HUES6 (cell line): ENCODE measurements around the gene KAT2B.

ENCODE experiments used
- H3K27ac ChIP-seq: 2 replicates; pipeline ENCODE4 v1.7.0; 2013; ENCODE audit warnings: low read depth, mild to moderate bottlenecking, low read length, inconsistent platforms
- H3K27me3 ChIP-seq: 2 replicates; pipeline ENCODE4 v1.6.1; 2013; ENCODE audit warnings: low read length; ENCODE audit not compliant: control insufficient read depth, insufficient read depth
- H3K36me3 ChIP-seq: 2 replicates; pipeline ENCODE4 v1.6.1; 2013; ENCODE audit warnings: low read length; ENCODE audit not compliant: control insufficient read depth, insufficient read depth
- H3K4me1 ChIP-seq: 2 replicates; pipeline ENCODE4 v1.6.1; 2013; ENCODE audit warnings: low read length; ENCODE audit not compliant: control insufficient read depth, insufficient read depth
- H3K4me3 ChIP-seq: 2 replicates; pipeline ENCODE4 v1.5.1; 2013; ENCODE audit warnings: low read depth, low read length
- H3K9ac ChIP-seq: one replicate; pipeline ENCODE4 v1.6.1; 2013; ENCODE audit warnings: mild to moderate bottlenecking, low read length
- H3K9me3 ChIP-seq: 2 replicates; pipeline ENCODE4 v1.6.1; 2013; ENCODE audit warnings: low read depth, low read length; ENCODE audit not compliant: control insufficient read depth, insufficient read depth

The KAT2B gene

DNA sequence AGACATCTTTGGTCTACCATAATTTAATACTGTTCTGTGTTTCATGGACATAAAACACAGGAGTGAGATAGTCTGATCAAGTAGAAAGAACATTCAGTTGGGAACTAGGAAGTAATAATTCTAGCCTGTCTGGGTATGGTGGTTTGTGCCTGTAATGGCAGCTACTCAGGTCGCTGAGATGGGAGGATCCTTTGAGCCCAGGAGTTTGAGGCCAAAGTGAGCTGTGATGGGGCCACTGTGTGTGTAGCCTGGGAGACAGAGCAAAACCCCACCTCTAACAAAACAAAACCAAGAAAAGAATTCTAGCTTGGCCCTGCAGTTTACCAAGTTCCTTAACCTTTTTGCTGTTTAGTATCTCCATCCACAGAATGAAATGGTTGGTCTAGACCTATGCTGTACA is 36.8 kb downstream of the KAT2B start:
- no peaks in the 10 kb centered on the region for H3K9me3 ChIP-seq
- peaks cover 22% of the 10 kb centered on the region for H3K4me1 ChIP-seq
- no peak overlapping the region for H3K4me3 ChIP-seq
- no peaks in the 10 kb centered on the region for H3K36me3 ChIP-seq
- no peaks in the 10 kb centered on the region for H3K27me3 ChIP-seq
- no peak overlapping the region for H3K9ac ChIP-seq
- H3K27ac ChIP-seq: no peak overlapping the region

DNA sequence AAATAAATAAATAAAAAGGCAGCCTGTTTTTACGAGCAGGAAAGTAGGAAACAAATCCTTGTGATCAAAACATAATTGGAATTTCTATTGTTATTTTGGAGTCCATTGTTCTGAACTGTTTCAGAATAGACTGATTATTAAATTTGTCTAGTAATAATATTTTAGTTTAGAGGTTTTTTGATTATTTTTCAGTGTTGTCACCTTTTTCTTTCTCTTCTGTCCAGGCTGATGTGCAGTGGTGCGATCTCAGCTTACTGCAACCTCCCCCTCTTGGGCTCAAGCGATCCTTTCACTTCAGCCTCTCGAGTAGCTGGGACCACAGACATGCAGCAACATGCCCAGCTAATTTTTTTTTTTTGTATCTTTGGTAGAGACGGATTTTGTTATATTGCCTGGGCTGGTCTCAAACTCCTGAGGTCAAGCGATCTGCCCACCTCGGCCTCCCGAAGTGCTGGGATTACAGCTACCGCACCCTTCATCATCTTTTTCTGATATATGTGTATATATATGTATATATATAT is 38.0 kb downstream of the KAT2B start:
- H3K9ac ChIP-seq: no peak overlapping the region
- H3K36me3 ChIP-seq: no peaks in the 10 kb centered on the region
- H3K4me3 ChIP-seq: no peak overlapping the region
- no peaks in the 10 kb centered on the region for H3K27me3 ChIP-seq
- H3K4me1 ChIP-seq: peaks cover 10% of the 10 kb centered on the region
- no peak overlapping the region for H3K27ac ChIP-seq
- H3K9me3 ChIP-seq: no peaks in the 10 kb centered on the region

DNA sequence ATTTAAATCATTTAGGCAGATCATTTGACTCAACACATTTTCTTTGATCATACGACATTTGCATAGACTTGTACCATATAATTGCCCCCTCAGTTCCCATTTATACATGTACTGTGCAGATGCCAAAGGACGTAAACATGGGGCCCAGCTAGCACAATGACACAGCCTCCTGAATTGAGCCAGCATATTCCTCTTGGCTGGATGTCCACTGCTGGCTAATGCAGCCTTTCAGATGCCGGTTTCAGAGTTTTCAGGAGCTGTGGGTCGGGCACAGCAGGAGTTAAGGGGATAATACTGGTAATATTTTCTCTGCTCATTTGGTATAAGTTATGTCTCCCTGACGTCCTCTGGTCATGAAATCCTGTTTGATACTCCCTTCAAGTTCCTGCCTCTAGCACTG is 39.4 kb downstream of the KAT2B start:
- Histone ChIP-seq H3K9me3 (no peaks in the 10 kb centered on the region), H3K27me3 (no peaks in the 10 kb centered on the region), H3K4me3 (no peak overlapping the region), H3K36me3 (no peaks in the 10 kb centered on the region), H3K9ac (no peak overlapping the region), H3K4me1 (peaks cover 6% of the 10 kb centered on the region; the same call in 1 of the 2 replicates), H3K27ac (no peak overlapping the region)

DNA sequence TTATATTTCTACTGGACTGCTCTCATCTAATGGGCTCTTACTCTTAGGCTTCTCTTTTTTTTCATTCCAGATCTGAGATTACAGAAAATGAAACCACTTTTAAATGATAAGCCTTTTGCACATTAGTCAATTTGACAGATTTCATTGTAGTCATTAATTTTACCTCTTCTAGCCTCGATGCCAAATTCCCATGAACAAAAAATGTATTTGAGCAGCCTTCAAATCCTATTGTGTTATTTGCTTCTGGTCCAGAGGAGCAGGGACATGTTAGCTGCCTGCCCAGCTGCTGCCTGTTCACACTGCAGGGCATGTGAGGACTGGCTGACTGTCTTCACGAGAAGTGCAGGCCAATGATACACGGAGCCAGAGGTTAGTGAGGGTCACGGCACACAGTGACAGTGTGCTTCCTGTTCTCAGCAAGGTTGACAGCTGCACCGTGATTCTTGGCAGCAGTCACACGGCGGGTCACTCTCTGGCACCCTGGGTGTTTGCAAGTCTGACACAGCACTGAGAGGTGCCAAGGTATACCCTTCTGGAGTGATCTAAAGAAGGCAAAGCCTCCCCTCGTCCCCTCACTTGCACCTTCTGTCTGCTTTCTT is 40.8 kb downstream of the KAT2B start:
- H3K9ac ChIP-seq: no peak overlapping the region
- no peaks in the 10 kb centered on the region for H3K36me3 ChIP-seq
- no peak overlapping the region for H3K27ac ChIP-seq
- no peaks in the 10 kb centered on the region for H3K9me3 ChIP-seq
- no peak overlapping the region for H3K4me3 ChIP-seq
- 0 out of 2 replicates have a peak, but pooled peaks cover 4% of the 10 kb centered on the region for H3K4me1 ChIP-seq
- no peaks in the 10 kb centered on the region for H3K27me3 ChIP-seq

DNA sequence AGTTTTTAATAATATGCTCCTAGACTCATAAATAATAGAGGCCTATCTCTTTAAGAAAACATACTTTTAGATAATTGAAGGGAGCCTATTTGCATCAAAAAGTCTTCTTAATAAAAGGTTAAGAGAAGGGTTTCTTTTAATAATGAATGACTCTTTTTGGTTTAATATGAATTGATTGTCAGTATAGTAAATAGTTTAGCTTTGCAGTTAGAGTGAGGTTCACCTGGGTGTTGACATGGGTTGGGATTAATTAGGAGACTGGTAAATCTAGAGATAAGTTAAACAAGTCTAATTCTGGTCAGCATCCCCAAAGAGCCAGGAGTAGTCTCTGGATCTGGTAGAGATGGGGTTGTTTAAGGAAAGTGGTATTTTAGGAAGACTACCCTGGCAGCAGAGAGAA is 43.0 kb downstream of the KAT2B start:
- Histone ChIP-seq H3K27ac (no peak overlapping the region), H3K36me3 (no peaks in the 10 kb centered on the region), H3K4me1 (0 out of 2 replicates have a peak, but pooled peaks cover 3% of the 10 kb centered on the region), H3K9me3 (no peaks in the 10 kb centered on the region), H3K4me3 (no peak overlapping the region), H3K9ac (no peak overlapping the region), H3K27me3 (no peaks in the 10 kb centered on the region)

DNA sequence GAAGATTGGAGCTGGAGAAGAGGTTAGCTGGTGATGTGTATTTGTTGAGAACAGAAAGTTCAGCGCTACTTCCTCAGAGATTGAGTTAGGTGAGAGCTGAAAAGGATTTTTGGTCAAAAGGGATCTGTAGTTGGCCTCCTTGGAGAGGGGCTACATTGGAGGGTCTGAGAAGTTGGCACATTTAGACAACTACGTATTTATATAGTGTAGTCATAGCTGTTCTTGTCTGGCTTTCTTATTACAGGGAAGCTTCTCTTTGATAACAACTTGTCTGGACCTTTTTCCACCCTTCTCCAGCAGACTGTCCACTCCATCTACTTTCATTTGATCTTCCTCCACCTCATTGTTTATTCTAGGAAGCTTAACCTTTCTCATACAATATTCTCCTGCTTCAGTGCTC is 43.7 kb downstream of the KAT2B start:
- no peaks in the 10 kb centered on the region for H3K36me3 ChIP-seq
- H3K4me3 ChIP-seq: no peak overlapping the region
- no peak overlapping the region for H3K27ac ChIP-seq
- H3K9ac ChIP-seq: no peak overlapping the region
- no peaks in the 10 kb centered on the region for H3K4me1 ChIP-seq
- H3K9me3 ChIP-seq: no peaks in the 10 kb centered on the region
- no peaks in the 10 kb centered on the region for H3K27me3 ChIP-seq

DNA sequence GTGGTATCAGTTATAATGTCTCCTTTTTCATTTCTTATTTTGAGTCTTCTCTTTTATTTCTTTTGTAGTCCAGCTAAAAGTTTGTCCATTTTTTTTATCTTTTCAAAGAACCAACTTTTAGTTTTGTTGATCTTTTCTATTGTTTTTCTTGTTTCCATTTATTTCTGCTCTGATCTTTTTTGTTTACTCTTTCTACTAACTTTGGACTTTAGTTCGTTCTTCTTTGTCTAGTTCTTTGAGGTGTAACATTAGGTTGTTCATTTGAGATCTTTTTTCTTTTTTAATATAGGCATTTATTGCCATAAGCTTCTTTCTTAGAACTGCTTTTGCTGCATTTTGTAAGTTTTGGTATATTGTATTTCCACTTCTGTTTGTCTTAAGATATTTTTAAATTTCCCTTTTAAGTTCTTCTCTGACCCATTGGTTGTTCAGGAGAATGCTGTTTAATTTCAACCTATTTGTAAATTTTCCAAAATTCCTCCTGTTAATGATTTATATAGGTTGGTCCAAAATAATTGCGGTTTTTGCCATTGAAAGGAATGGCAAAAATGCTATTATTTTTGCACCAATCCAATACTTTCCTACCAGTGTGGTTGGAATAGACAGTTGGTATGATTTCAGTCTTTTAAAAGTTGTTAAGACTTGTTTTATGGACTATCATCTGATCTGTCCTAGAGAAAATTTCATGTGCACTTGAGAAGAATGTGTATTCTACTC is 51.2 kb downstream of the KAT2B start:
- no peaks in the 10 kb centered on the region for H3K36me3 ChIP-seq
- no peak overlapping the region for H3K4me3 ChIP-seq
- no peaks in the 10 kb centered on the region for H3K9me3 ChIP-seq
- no peaks in the 10 kb centered on the region for H3K27me3 ChIP-seq
- H3K4me1 ChIP-seq: no peaks in the 10 kb centered on the region
- no peak overlapping the region for H3K27ac ChIP-seq
- no peak overlapping the region for H3K9ac ChIP-seq

DNA sequence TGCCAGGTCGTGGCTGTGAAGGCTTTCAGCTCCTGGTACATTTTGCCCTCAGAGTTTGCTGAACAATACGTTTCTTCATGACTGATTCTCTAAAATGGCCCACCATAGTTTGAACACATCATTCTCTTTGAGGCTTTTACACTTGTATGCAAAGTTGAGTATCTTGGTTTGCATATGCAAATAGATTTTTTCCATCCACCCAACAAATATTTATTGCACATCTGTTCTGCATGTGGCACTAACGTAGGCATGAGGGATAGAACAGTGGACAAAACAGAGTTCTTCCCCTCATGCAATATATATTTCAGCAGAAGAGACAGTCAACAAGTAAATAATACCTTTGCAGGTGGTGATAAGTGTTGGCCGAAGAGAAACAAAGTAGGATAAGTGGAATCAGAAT is 55.2 kb downstream of the KAT2B start:
- no peak overlapping the region for H3K27ac ChIP-seq
- H3K9ac ChIP-seq: no peak overlapping the region
- H3K9me3 ChIP-seq: no peaks in the 10 kb centered on the region
- H3K4me3 ChIP-seq: no peak overlapping the region
- H3K27me3 ChIP-seq: no peaks in the 10 kb centered on the region
- no peaks in the 10 kb centered on the region for H3K36me3 ChIP-seq
- no peaks in the 10 kb centered on the region for H3K4me1 ChIP-seq

DNA sequence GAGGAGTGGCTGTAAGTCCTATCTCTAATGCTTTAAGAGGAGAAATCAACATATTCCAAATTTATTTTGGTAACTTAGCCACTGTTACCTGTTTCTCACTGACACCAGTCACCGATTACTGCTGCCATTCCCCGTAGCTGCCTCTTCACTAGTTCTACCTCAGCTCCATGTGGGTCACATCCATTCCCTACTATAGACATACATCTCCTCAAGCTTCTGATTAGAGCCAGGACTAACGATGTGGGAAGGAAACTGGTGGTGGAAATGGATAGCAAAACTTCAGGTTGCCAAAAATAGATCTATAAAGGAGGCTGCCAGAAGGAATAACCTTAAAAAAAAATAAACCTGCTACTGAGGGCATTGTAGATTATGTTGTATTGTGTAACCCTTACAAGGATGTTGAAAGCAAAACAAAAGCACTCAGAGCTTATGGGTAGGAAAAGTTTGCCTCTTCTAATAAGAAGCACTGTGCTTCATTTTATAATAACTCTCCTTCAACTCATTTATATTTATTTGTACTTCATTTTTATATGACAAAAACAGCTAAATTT is 56.0 kb downstream of the KAT2B start:
- no peaks in the 10 kb centered on the region for H3K27me3 ChIP-seq
- no peak overlapping the region for H3K4me3 ChIP-seq
- H3K9me3 ChIP-seq: no peaks in the 10 kb centered on the region

DNA sequence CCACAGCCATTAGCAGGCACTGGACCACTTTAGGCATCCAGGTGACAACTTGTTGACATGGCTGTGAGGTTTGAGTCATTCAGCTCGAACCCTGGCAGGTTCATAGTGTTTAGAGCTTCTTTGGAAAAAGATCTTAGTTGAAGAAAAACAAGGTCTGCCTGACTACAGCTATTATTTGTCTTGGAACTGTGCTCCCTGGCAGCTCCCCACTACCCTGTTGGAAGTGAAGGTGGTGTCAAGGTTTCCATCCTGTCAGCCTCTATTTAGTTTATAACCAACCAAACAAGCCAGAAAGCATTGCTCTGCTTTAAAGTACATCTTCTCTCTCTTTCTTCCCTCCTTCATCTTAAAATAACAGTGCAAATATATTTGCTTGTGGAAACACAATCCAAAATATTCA is 56.8 kb downstream of the KAT2B start:
- H3K36me3 ChIP-seq: no peaks in the 10 kb centered on the region
- no peak overlapping the region for H3K9ac ChIP-seq
- H3K27ac ChIP-seq: no peak overlapping the region
- H3K9me3 ChIP-seq: no peaks in the 10 kb centered on the region
- no peaks in the 10 kb centered on the region for H3K27me3 ChIP-seq
- no peaks in the 10 kb centered on the region for H3K4me1 ChIP-seq
- no peak overlapping the region for H3K4me3 ChIP-seq

More for the DNA sequence above, 56.0 kb downstream of the KAT2B start:
- Histone ChIP-seq H3K9ac (no peak overlapping the region), H3K27ac (no peak overlapping the region), H3K4me1 (no peaks in the 10 kb centered on the region), H3K36me3 (no peaks in the 10 kb centered on the region)

DNA sequence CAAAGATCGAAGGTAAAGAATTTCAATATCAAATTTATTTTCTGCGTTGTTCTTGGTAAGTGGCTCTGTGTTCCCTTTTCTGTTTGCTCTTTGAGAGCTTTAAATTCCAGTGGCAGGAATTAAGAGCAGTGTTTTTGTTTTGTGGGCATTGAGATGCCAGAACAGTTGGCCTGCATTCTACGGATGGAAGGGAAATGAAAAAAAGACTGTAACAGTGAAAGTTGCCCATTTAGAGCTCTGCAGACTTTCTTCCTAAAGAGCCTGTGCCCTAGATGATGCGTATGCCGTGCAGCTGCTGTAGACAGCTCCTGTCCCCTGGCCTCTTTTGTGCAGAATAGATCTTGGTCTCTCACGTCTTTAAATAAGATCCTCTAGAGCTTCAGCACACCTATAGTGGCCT is 58.8 kb downstream of the KAT2B start:
- no peak overlapping the region for H3K4me3 ChIP-seq
- H3K36me3 ChIP-seq: no peaks in the 10 kb centered on the region
- H3K9me3 ChIP-seq: no peaks in the 10 kb centered on the region
- H3K9ac ChIP-seq: no peak overlapping the region
- H3K4me1 ChIP-seq: no peaks in the 10 kb centered on the region
- H3K27me3 ChIP-seq: no peaks in the 10 kb centered on the region
- H3K27ac ChIP-seq: no peak overlapping the region
